PC-3 (cell line): ENCODE data around the gene SNUPN.

ENCODE experiments used
- CTCF ChIP-seq: fragments of 300-600 bp; sonication (generic); conservative IDR thresholded peaks from 2 replicates; pipeline ENCODE4 v1.5.1; 2017; ENCODE audit warnings: antibody characterized with exemption, low read depth, mild to moderate bottlenecking, low read length
- EZH2 ChIP-seq: fragments of 300-600 bp; sonication (generic); IDR thresholded peaks from one replicate; pipeline ENCODE4 v1.6.1; 2017; ENCODE audit warnings: antibody characterized with exemption, mild to moderate bottlenecking, low read length; ENCODE audit not compliant: unreplicated experiment
- EZH2phosphoT487 ChIP-seq: fragments of 300-600 bp; sonication (generic); IDR thresholded peaks from 2 replicates; pipeline ENCODE4 v1.6.1; 2018; ENCODE audit warnings: mild to moderate bottlenecking, antibody characterized with exemption, low read length, borderline replicate concordance

- TF ChIP-seq CTCF (no peak), EZH2 (no peak), EZH2phosphoT487 (no peak)
Measured at GRCh38 chr15:75606026-75606425, 19.5 kb downstream of the SNUPN start.
